ENCODE results near the gene ANXA8.

ANXA8 gene

DNA sequence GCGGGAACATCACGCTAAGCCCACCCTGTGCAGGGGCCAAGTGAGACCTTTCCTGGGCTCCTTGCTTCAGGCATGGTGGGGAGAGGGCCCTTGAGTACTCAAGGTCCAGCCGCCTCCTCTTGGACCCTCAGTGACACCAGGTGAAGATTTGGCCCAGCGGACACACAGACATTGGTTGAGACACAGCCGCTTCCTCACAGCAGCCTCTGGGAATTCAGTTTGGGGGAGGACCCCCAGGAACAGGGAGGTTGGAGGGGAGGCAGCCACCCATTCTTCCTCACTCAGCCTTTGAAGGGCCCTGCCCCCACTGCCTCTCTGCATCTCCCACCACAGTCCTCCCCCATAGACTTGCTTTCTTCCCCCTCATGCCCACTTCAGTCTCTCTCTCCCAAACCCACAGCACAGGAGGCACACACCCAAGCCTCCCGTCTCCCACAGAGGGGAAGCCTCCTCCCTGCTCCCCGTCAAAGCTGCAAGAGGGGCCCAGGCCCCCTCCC, 31.9 kb downstream of the ANXA8 start:
- no peak for DNase-seq (ENCODE audit: low read depth)

DNA sequence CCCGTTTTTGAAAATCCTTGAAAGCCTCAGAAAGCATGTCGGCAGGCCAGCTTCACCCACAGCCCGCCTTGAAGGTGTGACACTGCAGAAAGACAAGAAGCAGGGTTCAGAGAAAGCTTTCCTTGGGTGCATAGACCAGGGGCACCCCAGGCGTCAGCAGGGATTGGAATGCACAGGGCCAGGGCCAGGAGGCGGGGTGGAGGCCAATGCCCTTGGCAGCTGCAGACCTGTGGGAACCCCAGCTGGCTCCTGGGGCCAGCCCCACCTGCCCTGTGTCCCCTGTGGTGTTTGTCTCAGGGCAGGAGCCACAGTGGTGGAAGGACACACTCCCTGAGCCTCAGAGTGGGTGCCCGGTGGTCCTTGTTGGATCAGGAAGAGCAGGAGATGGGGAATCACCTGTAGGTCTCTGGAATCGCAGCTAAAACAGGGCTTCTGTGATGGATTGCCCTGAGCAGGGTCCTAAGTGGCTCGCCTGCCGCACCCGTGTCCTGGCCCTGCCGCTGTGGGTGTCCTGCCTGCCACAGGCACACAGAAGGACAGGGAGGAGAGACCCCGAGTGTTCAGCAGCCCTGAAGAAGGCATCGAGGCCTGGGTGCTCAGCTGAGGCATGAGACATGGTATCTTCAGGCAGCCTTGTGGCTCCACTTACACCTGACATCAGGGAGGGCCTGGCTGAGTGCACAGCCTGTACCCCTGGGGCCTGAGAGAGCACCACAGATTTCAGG, 32.5 kb downstream of the ANXA8 start:
- TF ChIP-seq, protein P1, sequence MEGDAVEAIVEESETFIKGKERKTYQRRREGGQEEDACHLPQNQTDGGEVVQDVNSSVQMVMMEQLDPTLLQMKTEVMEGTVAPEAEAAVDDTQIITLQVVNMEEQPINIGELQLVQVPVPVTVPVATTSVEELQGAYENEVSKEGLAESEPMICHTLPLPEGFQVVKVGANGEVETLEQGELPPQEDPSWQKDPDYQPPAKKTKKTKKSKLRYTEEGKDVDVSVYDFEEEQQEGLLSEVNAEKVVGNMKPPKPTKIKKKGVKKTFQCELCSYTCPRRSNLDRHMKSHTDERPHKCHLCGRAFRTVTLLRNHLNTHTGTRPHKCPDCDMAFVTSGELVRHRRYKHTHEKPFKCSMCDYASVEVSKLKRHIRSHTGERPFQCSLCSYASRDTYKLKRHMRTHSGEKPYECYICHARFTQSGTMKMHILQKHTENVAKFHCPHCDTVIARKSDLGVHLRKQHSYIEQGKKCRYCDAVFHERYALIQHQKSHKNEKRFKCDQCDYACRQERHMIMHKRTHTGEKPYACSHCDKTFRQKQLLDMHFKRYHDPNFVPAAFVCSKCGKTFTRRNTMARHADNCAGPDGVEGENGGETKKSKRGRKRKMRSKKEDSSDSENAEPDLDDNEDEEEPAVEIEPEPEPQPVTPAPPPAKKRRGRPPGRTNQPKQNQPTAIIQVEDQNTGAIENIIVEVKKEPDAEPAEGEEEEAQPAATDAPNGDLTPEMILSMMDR (IDR thresholded peaks at IDR 0.05; ENCODE audit: low read depth, low read length, missing control alignments) = no peak
- no peak for DNase-seq (ENCODE audit: low read depth)
- H3K4me3 ChIP-seq (ENCODE audit: low read depth, low read length) = no peak overlapping the region

More for the DNA sequence above, 31.9 kb downstream of the ANXA8 start:
- H3K4me3 ChIP-seq (ENCODE audit: low read depth, low read length) = no peak overlapping the region
- TF ChIP-seq, protein P1 (IDR thresholded peaks at IDR 0.05; ENCODE audit: low read depth, low read length, missing control alignments) = no peak

DNA sequence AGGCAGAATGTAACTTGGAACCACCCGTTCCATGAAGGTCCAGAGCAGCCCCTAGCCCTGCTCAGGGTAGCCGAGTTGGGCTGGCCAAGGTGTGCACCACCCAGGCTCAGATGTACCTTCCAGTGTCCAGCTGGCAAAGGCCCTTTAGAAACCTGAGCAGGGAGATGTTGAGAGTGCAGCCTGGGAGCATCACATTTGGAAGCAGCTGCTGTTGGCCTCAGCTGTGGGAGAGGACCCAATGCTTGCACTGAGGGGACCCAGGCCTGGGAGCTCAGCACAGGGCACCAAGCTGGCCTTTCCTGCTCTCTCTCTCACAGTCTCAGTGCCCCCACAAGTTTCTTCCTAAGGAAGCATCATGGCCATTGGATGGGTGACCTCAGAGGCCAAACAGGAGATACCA, 33.5 kb downstream of the ANXA8 start:
- no peak overlapping the region for H3K4me3 ChIP-seq (ENCODE audit: low read depth, low read length)
- TF ChIP-seq, protein P1 (IDR thresholded peaks at IDR 0.05; ENCODE audit: low read depth, low read length, missing control alignments) = no peak
- no peak for DNase-seq (ENCODE audit: low read depth)

DNA sequence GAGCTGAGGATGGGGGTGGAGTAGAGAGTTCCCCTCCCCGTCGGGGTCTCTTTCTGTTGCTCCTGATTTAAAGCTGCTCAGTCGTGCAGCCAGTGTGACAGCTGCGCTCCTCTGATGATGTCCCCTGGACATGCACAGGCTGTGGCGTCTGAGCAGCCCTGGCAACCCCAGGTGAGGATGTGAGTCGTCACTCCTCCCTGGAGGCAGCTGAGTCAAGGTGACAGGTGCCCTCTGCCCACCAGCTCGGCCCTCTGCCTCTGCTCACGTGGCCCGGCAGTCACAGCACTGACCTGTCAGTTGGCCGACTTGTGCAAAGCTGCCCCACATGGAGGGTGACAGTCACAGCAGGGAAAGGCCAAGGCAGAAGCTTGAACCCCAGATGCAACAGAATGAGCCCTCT, 33.9 kb downstream of the ANXA8 start:
- no peak overlapping the region for H3K4me3 ChIP-seq (ENCODE audit: low read depth, low read length)
- no peak for DNase-seq (ENCODE audit: low read depth)
- TF ChIP-seq, protein P1 (IDR thresholded peaks at IDR 0.05; ENCODE audit: low read depth, low read length, missing control alignments) = no peak

DNA sequence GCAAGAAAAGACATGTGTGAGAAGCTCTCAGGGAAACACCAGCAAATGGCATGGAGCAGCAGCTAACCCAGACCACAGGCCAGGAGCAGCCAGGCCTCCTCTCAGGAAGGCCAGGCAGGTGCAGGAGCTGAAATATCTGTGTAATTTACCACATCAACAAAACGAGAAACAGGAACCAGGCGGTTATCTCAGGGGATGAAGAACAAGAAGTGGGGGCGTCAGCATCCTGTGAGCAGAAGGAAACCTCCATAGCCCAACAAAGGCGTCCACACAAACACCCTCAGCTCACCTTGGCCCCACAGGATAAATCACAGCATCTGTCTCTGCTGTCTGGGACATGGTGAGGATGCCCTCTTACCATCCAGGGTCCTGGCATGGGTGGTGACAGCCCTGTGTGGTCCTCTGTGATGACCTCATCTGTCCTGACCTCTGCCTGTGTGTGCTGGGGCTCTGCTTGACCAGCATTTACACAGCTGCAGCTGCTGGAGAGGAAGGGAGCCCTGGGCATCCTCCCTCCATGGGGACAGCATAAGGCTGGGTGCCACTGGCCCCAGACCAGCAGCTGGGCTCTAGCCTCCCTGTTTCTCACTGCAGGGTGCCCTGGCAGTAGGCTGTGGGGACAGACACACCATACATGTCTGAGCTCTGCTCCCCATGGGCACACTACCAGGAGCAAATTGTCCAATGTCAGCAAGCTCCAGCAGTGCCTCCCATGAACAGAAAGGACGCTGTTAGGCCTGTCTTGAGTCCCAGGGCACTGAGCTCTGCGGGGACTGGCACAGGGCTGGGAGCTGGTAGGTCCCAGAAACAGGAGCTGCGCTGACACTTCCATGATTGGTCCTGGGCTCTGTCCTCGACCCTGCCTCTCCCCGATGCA, 34.6 kb downstream of the ANXA8 start:
- no peak overlapping the region for H3K4me3 ChIP-seq (ENCODE audit: low read depth, low read length)
- TF ChIP-seq, protein P1 (IDR thresholded peaks at IDR 0.05; ENCODE audit: low read depth, low read length, missing control alignments) = no peak
- no peak for DNase-seq (ENCODE audit: low read depth)

DNA sequence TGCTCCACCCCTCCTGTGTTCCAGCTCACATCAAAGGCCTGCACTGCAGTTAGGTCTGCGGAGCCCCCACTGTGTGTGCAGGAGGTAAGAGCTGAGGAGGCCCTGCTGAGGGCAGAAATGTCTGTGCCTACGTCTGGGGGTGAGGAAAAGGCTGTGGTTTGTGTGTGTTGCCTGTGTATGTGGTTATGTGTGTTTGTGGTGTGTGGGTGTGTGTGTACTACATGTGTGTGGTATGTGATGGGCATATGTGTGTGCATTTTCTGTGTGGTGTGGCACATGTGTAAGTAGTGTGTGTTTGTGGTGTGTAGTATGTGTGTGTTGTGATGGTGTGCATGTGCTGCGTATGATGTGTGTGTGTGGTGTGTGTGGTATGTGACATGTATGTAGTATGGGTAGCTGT, 36.2 kb downstream of the ANXA8 start:
- TF ChIP-seq, protein P1 (IDR thresholded peaks at IDR 0.05; ENCODE audit: low read depth, low read length, missing control alignments) = no peak
- DNase-seq (ENCODE audit: low read depth) = no peak
- no peak overlapping the region for H3K4me3 ChIP-seq (ENCODE audit: low read depth, low read length)
